WTC11 (cell line): ENCODE results near the gene SLC25A26.

ENCODE experiments used
- NR1H2 ChIP-seq: sonication (generic); formaldehyde crosslinking; IDR thresholded peaks from 2 replicates; pipeline ENCODE4 v1.9.0; 2021; ENCODE audit warnings: mild to moderate bottlenecking, moderate library complexity, missing genetic modification reagents
- ZNF671 ChIP-seq: fragments of 250-450 bp; sonication (Bioruptor Pico); IDR thresholded peaks from 2 replicates; pipeline ENCODE4 v1.8.0; 2021; ENCODE audit warnings: mild to moderate bottlenecking

- TF ChIP-seq ZNF671 (CRISPR knock-in tag) (no peak), NR1H2 (CRISPR knock-in tag) (no peak)
Measured at GRCh38 chr3:66178206-66178605, 42.6 kb upstream of the SLC25A26 start.
